Peyer's patch (tissue), 4 donors: Measurements from ENCODE around the gene SPEM2.

Experiments
- POLR2A ChIP-seq, 2 donors: fragments of 450-650 bp; IDR thresholded peaks; one replicate each; pipeline ENCODE4 v1.5.1; 2017; ENCODE audit warnings: antibody characterized with exemption in 2 of 2, mild to moderate bottlenecking in 2 of 2, moderate library complexity in 2 of 2
- TF ChIP-seq, protein P1 (sequence below), 6 experiments: fragments of 450-650 bp in 4 of 6; fragments of 200-600 bp in 2 of 6; sonication (generic) in 1 of 6; IDR thresholded peaks; one replicate each; pipeline ENCODE4 v1.5.1; 2017 to 2019; ENCODE audit warnings: antibody characterized with exemption in 6 of 6, mild to moderate bottlenecking in 3 of 6, moderate library complexity in 1 of 6

DNA sequence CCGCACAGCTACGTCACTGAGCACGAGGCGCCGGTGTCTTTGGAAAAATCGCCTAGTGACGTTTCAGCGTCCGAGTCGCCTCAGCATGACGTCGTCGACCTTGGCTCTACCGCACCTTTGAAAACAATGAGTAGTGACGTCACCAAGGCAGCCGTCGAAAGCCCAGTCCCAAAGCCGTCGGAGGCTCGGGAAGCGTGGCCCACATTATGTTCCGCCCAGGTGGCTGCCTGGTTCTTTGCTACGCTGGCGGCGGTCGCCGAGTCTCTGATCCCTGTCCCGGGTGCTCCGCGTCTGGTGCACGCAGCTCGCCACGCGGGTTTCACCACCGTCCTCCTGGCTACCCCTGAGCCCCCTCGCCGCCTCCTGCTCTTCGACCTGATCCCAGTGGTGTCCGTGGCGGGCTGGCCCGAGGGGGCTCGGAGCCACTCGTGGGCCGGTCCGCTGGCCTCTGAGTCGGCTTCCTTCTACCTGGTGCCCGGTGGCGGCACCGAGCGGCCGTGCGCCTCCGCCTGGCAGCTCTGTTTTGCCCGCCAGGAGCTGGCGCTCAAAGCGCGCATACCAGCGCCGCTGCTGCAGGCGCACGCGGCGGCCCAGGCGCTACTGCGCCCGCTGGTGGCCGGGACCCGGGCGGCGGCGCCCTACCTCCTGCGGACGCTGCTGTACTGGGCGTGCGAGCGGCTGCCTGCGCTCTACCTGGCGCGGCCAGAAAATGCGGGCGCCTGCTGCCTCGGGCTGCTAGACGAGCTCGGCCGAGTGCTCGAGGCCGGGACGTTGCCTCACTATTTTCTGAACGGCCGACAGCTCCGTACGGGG, 11.3 kb downstream of the SPEM2 start:
- TF ChIP-seq, protein P1, sequence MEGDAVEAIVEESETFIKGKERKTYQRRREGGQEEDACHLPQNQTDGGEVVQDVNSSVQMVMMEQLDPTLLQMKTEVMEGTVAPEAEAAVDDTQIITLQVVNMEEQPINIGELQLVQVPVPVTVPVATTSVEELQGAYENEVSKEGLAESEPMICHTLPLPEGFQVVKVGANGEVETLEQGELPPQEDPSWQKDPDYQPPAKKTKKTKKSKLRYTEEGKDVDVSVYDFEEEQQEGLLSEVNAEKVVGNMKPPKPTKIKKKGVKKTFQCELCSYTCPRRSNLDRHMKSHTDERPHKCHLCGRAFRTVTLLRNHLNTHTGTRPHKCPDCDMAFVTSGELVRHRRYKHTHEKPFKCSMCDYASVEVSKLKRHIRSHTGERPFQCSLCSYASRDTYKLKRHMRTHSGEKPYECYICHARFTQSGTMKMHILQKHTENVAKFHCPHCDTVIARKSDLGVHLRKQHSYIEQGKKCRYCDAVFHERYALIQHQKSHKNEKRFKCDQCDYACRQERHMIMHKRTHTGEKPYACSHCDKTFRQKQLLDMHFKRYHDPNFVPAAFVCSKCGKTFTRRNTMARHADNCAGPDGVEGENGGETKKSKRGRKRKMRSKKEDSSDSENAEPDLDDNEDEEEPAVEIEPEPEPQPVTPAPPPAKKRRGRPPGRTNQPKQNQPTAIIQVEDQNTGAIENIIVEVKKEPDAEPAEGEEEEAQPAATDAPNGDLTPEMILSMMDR (IDR thresholded peaks at IDR 0.05): peak; percentile 57 to 99 (median 88)
- peak; percentile 32 to 44 for TF ChIP-seq POLR2A (IDR thresholded peaks at IDR 0.05)
